CD4-positive, alpha-beta T cell treated with Interleukin-2 at 100 ng/mL for 4 hours (primary cell): ENCODE data around the gene UBXN2A.
A peak's percentile ranks its signal among the peaks of the same experiment; 100 is the strongest.
"Not testable (repeated sequence)": the region's sequence is repeated elsewhere in the genome, so short reads cannot be mapped to it uniquely, and the experiment has no call there.

Experiments
- DNase-seq: peaks from one replicate; pipeline ENCODE4 v3.0.0-alpha.2; 2020; ENCODE audit warnings: low spot score

UBXN2A gene

GRCh38 chr2:23940718-23941620 is 706 bp downstream of the UBXN2A start:
- peak; percentile 44 for DNase-seq

- DNase-seq: no peak
Observed at GRCh38 chr2:23941644-23942043, 1.4 kb downstream of the UBXN2A start.

- DNase-seq: no peak
Observed at GRCh38 chr2:23943666-23944065, 3.4 kb downstream of the UBXN2A start.

DNA sequence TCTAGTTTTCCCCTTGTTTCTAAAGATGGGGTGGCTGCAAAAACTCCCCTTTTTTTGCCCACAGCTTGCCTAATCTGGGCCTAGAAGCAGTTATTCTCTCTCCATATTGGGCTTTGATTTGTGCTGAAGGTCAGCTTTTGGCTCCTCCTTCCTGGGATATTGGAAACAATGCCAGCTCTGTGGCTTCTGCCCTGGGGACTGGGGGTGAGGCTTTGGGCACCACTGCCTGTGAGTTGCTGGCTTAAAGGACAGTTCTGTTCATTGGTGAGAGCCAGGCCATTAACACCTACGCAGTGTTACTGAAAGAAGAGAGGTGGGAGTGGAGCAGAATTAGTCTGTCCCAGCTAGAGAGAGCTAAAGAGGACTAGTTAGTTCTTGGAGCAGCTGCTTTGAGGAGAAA is 4.3 kb downstream of the UBXN2A start:
- DNase-seq: no peak

DNA sequence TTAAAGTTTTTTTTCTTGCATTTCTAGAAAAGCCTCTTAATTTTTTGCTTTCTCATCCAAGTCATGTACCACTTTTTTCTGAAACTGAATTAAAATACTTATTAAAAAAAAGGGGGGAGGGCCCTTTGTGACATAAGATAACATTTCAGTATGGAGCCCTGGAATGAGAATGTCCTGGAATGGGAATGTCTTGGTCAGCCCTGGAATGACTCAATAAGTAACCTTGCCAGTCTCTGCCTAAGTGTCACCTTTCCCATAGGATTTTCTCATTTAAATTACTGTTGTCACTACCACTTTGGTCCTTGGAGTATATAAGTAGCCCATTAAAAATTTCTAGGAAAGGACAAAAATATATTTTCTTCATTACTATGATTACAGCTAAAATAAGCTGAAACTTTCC is 4.7 kb downstream of the UBXN2A start:
- no peak for DNase-seq

- DNase-seq: no peak
Observed at GRCh38 chr2:23947350-23947749, 7.1 kb downstream of the UBXN2A start.

- DNase-seq: not testable (repeated sequence)
Observed at GRCh38 chr2:23952558-23952957, 12.3 kb downstream of the UBXN2A start.

GRCh38 chr2:23953625-23954024 is 13.4 kb downstream of the UBXN2A start:
- no peak for DNase-seq

DNA sequence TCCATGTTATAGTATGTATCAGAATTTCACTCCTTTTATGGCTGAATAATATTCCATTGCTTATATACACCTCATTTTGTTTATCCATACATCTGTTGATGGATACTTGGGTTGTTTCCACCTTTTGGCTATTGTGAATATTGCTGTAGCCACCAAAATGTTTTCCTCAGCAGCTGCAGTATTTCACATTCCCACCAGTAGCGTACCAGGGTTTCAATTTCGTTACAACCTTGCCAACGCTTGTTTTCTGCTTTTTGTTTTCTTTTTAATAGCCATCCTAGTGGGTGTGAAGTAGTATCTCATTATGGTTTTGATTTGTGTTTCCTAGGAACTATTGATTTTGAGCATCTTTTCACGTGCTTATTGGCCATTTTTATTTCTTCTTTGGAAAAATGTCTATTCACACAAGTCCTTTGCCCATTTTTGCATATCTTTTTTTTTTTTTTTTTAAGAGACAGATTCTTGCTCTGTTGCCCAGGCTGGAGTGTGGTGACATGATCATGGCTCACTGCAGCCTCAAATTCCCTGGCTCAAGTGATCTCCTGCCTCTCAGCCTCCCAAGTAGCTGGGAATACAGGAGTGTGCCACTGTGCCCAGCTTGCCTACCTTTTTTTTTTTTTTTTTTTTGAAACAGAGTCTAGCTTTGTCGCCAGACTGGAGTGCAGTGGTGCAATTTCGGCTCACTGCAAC is 14.2 kb downstream of the UBXN2A start:
- no peak for DNase-seq

GRCh38 chr2:23967846-23968245 is 27.6 kb downstream of the UBXN2A start:
- no peak for DNase-seq

DNA sequence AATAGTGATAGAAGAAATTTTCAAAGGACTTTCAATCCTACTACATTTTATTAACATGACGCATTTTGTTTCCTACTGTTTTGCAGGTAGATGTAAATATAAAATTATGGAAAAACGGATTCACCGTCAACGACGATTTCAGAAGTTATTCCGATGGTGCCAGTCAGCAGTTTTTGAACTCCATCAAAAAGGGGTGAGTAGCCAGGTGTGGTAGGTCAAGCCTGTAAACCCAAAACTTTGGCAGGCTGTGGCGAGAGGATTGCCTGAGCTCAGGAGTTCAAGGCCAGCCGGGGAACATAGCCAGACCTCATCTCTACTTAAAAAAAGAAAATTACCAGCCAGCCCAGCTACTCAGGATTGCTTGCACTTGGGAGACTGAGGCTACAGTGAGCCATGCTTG is 36.6 kb downstream of the UBXN2A start:
- DNase-seq: no peak

- DNase-seq: peak; percentile 37
Observed at GRCh38 chr2:23988371-23988770, 48.1 kb downstream of the UBXN2A start.

DNA sequence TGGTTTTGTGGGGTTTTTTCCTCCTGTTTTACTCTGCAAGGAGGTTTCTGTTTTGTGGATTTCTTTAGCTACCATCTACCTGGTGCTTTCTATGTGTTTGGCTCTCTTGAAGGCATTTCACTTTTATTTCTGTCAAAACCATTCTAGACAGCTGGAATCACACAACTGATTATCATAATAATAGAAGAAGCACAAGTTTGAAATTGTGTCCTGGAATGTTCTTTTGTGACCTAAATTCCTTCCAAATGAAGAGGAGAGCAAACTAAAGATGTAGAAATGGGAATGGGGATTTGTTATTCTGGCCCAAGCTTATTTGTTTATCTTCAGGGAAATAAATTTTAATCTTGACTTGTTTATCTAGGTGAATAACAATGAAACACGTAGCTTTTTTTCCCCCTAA is 52.7 kb downstream of the UBXN2A start:
- no peak for DNase-seq

- DNase-seq: no peak
Observed at GRCh38 chr2:23993736-23994269, 53.5 kb downstream of the UBXN2A start.

DNA sequence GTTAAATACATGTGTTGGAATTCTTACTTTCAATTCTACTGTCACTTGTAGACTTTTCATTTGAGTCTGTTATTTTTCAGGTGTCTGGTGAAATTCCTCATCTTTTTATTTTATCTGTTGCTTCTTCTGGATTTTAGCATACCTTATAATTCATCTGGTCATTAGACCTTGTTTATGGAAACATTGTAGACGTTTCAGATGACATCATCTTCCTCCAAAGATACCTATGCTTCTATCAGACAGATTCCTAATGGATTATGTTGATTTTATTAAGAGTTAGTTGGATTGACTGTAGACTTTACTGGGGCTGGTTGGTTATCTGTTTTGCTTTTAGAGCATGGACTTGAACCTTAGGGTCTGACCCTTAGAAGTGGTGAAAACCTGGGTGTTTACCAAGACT is 54.3 kb downstream of the UBXN2A start:
- no peak for DNase-seq

- DNase-seq: no peak
Observed at GRCh38 chr2:24007693-24008092, 67.4 kb downstream of the UBXN2A start.

GRCh38 chr2:24008672-24009366 is 68.6 kb downstream of the UBXN2A start:
- DNase-seq: no peak

DNA sequence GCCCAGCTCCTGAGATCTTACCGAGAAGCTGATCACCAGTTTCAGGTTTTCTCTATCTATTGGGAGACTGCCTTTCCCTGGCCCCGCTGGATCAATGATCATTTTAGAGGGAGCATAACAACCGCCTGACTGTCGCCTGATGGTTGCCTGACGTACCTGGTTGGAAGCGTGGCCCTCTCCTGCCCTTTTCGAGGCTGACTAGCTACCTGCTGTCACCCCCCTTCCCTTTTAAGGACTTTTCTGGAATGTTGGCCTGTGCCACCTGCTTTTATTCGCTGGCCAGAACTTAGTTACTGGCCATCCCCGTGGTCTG is 69.1 kb downstream of the UBXN2A start:
- DNase-seq: no peak

- no peak for DNase-seq
Observed at GRCh38 chr2:24009680-24010476, 69.6 kb downstream of the UBXN2A start, which contains the start of gene MFSD2B. TSS of gene MFSD2B (plus strand) at chr2:24010085. CDS start at chr2:24010097, 12 bp downstream.

GRCh38 chr2:24010477-24011249 is 70.4 kb downstream of the UBXN2A start:
- DNase-seq: no peak
